HG03175 (cell line): ENCODE measurements around the gene NECTIN1.

ENCODE experiments used
- ATAC-seq: cut with Tn5 transposase; IDR thresholded peaks from one replicate; pipeline ENCODE4 v1.9.1; 2021; ENCODE audit warnings: mild to moderate bottlenecking, moderate library complexity; ENCODE audit not compliant: unreplicated experiment

The NECTIN1 gene

DNA sequence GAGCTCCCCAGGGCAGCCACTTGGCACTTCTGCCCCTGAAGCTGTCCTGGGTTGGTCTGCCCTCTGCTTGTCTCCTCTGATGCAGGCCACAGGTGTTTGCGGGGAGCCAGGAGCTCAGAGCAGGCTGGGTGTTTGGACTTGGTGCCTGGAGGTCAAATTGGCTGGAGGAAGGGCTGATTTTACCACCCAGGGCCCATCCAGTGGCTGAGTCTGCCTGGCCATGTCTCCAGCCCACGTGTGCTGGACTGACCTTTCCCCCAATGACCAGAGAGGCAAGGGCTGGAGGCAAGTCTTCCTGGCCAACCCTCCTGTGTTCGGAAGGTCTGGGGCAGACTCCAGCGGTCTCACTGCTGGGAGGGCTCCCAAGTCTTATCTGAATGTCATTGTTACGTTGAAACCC is 84.0 kb downstream of the NECTIN1 start:
- ATAC-seq = no peak

GRCh38 chr11:119644502-119644901 is 84.5 kb downstream of the NECTIN1 start:
- ATAC-seq = no peak

DNA sequence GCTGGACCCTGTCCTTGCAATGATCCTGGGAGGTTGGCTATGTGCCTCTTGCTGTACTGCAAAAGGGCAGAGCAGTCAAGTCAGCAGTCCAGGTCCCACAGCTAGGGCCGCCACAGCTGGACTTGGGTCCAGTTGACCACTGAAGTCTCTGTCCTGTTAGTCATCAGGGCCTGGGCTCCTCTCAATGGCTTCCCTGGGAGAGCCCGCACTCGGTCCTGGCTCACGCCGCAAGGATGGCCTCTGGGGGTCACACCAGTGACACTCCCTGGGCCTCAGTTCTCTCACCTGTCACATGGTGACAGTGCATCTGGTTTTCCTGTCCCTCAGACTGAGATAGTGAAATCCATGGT is 85.1 kb downstream of the NECTIN1 start:
- no peak for ATAC-seq

DNA sequence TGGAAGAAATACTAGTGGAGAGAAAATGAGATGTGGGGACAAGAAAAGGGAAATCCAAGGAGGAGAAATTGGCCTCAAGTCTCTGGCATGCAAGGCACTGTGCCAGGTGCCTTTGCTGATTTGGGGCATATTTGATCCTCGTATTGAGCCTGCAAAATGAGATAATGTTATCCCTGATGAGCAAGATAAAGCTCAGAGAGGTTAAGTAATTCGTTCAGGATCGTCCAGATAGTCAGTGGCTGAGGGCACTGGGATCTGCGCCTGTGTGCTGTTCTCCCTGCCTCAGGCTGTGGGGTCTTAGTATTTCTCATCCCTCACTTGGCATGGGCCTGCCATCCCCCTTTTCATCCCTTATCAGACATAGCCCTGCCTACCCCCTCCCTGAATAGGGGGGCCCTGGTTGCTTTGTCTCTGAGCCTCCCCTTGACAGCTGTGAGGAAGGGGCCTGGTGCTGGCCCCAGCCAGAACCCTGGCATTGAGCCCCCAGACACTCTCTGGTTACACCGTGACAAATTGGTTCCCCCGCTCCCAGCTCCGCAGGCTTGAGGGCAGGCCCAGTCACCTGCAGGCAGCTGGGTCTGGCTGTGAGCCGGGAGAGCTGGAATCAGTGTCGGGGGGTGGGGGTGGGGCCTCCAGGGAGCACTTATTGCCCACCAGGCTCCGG is 85.7 kb downstream of the NECTIN1 start:
- no peak for ATAC-seq

GRCh38 chr11:119641983-119642745 is 86.8 kb downstream of the NECTIN1 start:
- no peak for ATAC-seq

- ATAC-seq = no peak
These were observed 88.5 kb downstream of the NECTIN1 start for GRCh38 chr11:119640541-119640940.

GRCh38 chr11:119639642-119640205 is 89.3 kb downstream of the NECTIN1 start:
- ATAC-seq = no peak

DNA sequence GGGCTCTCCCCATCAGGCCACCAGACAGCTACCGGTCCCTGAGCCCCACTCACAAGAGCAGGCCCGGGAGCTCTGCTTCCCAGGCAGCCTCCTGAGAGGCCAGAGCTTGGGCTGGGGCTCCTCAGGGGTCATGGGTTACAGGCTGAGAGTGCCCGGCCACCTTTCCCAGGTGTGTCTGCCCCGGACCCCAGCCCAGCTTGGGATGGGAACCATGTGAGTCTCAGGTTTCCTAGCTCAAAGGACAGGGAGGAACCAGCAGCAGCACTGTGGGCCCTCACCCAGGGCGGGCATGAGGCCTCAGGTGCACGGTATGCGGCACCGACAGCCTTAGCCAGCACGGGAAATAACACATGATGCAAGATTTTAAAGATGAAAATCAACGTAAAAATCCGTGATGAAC is 90.1 kb downstream of the NECTIN1 start:
- ATAC-seq = no peak

DNA sequence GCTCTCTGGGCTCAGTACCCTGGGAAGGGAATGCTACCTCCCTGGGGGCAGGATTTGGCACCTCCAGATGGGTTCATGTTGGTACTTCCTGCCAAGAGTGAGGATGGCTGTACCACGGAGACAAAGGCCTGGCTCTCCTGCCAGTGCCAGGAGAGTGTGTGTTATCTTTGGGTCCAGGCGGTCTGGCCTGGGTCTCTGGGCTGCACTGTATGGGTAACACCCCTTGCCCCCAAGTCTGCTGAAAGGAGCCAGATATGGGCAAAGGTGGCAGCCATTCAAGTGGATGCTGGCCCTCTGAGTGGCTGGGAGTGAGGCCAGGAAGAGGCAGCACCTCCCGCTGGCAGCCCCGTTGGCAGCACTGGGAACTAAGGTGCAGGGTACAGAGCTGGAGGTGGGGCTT is 91.5 kb downstream of the NECTIN1 start:
- ATAC-seq = no peak

GRCh38 chr11:119635776-119636175 is 93.2 kb downstream of the NECTIN1 start:
- ATAC-seq = no peak

GRCh38 chr11:119635041-119635740 is 93.8 kb downstream of the NECTIN1 start:
- ATAC-seq = no peak

GRCh38 chr11:119634301-119634700 is 94.7 kb downstream of the NECTIN1 start:
- ATAC-seq = no peak

DNA sequence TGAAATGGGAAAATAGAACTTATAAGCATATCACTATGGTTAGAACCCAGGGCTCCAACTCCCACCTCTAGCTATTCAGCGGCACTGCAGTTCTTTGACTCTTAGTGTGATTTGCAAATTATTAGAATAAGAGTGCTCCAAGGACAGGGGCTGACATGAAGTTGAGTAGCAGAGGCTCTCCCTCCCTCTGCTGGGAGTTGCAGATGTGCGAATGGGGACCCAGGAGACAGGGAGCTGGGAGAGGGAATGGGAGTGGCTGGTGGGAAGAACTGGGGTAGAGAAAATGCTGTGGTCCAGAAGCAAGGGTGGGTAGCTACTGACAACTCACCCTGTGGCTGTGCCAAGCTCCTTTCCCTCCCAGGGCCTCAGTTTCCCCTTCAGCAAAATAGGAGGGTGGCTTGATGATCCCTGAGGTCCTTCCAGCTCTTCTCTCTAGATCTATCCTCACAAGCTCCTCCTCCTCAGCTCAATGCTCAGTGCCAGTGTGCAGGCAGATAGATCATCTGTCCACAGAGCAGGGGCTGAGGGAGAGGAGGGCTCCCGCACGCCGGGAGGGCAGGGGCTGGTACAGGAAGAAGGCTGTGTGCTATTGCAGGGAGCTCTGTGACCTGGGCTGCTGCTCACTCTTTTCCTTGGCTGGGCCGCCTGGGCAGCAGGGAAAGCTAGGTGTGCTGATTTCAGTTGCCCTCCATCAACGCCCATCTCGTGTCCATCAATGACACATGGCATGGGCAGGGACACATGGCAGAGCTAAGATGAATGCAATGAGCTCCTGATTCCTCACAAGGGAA is 99.0 kb downstream of the NECTIN1 start:
- ATAC-seq = no peak

GRCh38 chr11:119629085-119629484 is 99.9 kb downstream of the NECTIN1 start:
- no peak for ATAC-seq

GRCh38 chr11:119627286-119627685 is 101.7 kb downstream of the NECTIN1 start:
- ATAC-seq = no peak

DNA sequence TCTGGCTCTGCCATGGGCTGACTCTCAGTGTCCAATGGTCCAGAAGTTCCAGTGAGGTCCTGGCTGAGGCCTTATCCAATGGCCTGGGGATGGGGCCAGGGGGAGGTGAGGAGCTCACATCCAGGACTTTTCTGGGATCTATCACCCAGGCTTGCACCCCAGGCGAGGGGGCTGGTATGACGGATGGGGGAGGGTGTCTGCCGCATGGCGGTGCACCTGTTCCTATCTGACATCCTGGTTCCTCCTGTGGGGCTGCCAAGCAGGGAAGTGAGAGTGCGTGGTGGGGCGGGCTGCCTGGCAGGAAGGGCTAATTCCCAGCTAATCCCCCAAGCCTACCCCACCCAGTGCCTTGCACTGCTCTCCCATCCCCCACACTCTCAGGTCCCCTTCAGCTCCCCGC is 102.1 kb downstream of the NECTIN1 start:
- ATAC-seq = no peak

DNA sequence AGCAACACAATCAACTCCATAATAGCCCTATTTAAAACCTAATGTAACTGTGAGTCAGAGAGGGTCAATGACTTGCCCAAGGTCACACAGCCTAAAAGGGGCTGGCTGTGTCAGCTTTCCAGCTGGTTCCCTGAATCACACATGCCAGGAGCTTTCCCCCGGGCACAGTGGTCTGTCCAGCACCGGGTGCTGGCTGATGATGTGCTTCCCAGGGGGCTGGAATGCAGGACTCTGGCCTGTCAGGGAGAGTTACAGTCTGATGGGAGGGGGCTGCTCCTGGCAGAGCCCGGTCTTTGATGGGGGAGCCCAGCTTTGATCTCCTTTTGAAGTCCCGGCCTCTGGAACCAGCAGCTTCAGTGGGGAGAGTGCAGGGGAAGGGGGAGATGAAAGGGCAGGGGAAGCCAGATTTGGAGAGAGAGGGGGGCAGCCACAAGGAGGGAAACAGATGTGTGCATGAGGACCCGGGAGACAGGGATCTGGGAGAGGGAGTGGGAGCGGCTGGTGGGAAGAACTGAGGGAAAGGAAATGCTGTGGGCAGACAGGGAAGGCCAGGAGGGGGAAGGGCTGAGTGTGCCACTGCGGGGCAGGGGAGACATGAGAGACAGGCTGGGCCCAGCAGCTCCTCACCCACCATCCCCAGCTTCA is 102.7 kb downstream of the NECTIN1 start:
- ATAC-seq = no peak

GRCh38 chr11:119625206-119625978 is 103.6 kb downstream of the NECTIN1 start:
- no peak for ATAC-seq

DNA sequence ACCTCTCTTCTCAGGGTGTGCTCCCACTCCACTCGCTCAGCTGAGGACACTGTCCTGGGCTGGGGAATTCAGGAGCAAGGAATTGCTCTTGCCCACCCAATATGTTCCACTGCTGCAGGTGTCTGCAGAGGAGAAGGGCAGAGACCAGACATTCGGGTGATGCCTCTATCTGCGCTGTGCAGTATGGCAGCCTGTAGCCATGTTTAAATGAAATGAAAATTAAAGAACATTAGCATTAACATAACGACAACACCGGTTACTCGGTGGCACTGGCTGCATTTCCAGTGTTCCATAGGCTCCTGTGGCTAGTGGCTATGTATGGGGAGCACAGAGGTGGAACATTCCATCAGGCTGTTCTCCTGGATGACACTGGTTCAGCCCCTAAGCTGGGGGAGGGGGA is 104.4 kb downstream of the NECTIN1 start:
- no peak for ATAC-seq
